T47D (cell line): Measurements from ENCODE around the gene NEU4.
A peak's percentile ranks its signal among the peaks of the same experiment; 100 is the strongest.

Source experiments
- DNase-seq, 2 experiments: peaks; one replicate each; pipeline versions ENCODE4 v3.0.0 to v3.0.0-alpha.2; 2011 to 2012; ENCODE audit warnings: low read depth in 1 of 2, low spot score in 1 of 2
- JUND ChIP-seq: IDR thresholded peaks from 2 replicates; pipeline ENCODE4 v1.6.1; 2012; ENCODE audit warnings: low read depth
- in situ Hi-C: cut with HindIII; loops from 2 replicates; pipeline ENCODE4 v1.10.0; 2016; ENCODE audit warnings: low sequenced_read_pairs, low pct_unique_long_range_greater_than_20kb

Gene NEU4

GRCh38 chr2:241770185-241770935 is 38.6 kb upstream of the NEU4 start:
- no peak for DNase-seq
- TF ChIP-seq JUND: no peak
- in situ Hi-C loops: no loop called here

GRCh38 chr2:241770936-241771285 is 38.1 kb upstream of the NEU4 start:
- in situ Hi-C loops: no loop called here
- DNase-seq: no peak
- no peak for TF ChIP-seq JUND

- DNase-seq: no peak
- TF ChIP-seq JUND: no peak
- in situ Hi-C loops: no loop called here
Observed at GRCh38 chr2:241771286-241772062, 37.5 kb upstream of the NEU4 start.

- in situ Hi-C loops: no loop called here
- no peak for DNase-seq
Observed at GRCh38 chr2:241772063-241772499, 36.9 kb upstream of the NEU4 start.

GRCh38 chr2:241773511-241774418 is 35.2 kb upstream of the NEU4 start:
- peak in 1 of 2 experiments; percentile 40 for DNase-seq
- no peak for TF ChIP-seq JUND
- in situ Hi-C loops: no loop called here

More at GRCh38 chr2:241772063-241772499, 36.9 kb upstream of the NEU4 start:
- TF ChIP-seq JUND: no peak

- in situ Hi-C loops: no loop called here
- DNase-seq: no peak
- no peak for TF ChIP-seq JUND
Observed at GRCh38 chr2:241774419-241775222, 34.4 kb upstream of the NEU4 start.

GRCh38 chr2:241775223-241776177 is 33.5 kb upstream of the NEU4 start:
- no peak for DNase-seq

GRCh38 chr2:241776336-241777169 is 32.4 kb upstream of the NEU4 start, which contains the start of gene GAL3ST2:
GAL3ST2 (plus strand) TSS chr2:241776822; CDS start chr2:241776956, 134 bp downstream.
- TF ChIP-seq JUND: no peak
- in situ Hi-C loops: no loop called here
- no peak for DNase-seq

More at GRCh38 chr2:241775223-241776177, 33.5 kb upstream of the NEU4 start:
- in situ Hi-C loops: no loop called here
- TF ChIP-seq JUND: no peak

- no peak for TF ChIP-seq JUND
- DNase-seq: no peak
- in situ Hi-C loops: no loop called here
Observed at GRCh38 chr2:241777170-241777685, 31.8 kb upstream of the NEU4 start.
